Type B pancreatic cell (in vitro differentiated cells): ENCODE data around the gene MTERF2. TPM values are rescaled to one million over a fixed set of nuclear protein-coding genes. Genes with fewer than 3 reads are reported as not detected.

Experiments used
- DNase-seq: peaks from one replicate; pipeline ENCODE4 v3.0.0; 2021; ENCODE audit warnings: mixed read lengths; ENCODE audit not compliant: unreplicated experiment; ENCODE audit errors: extremely low spot score
- H3K27ac Mint-ChIP-seq: 2 replicates; pipeline ENCODE4 v1.8.0; 2021; ENCODE audit warnings: mild to moderate bottlenecking, mixed read lengths
- H3K27me3 Mint-ChIP-seq: 2 replicates; pipeline ENCODE4 v1.8.0; 2021; ENCODE audit warnings: mixed read lengths
- H3K36me3 Mint-ChIP-seq: 2 replicates; pipeline ENCODE4 v1.8.0; 2021; ENCODE audit warnings: mixed read lengths
- H3K4me1 Mint-ChIP-seq: one replicate; pipeline ENCODE4 v1.8.0; 2021; ENCODE audit warnings: mixed read lengths; ENCODE audit not compliant: unreplicated experiment
- H3K4me3 Mint-ChIP-seq: 2 replicates; pipeline ENCODE4 v1.8.0; 2021; ENCODE audit warnings: mild to moderate bottlenecking, mixed read lengths
- H3K9me3 Mint-ChIP-seq: 2 replicates; pipeline ENCODE4 v1.8.0; 2021; ENCODE audit warnings: mixed read lengths
- total RNA-seq: library from RNA; stranded (reverse); gene quantifications from 2 replicates; pipeline ENCODE4 v1.2.1, GENCODE V29; 2021; ENCODE audit warnings: low replicate concordance
- TF ChIP-seq, protein P1 (sequence below): fragments of 200-600 bp; sonication (generic); conservative IDR thresholded peaks from 2 replicates; pipeline ENCODE4 v1.5.0; 2021; ENCODE audit warnings: antibody characterized with exemption, mild to moderate bottlenecking

The MTERF2 gene
- total RNA-seq, 1 donor from 2014 or later: 16.0 TPM

DNA sequence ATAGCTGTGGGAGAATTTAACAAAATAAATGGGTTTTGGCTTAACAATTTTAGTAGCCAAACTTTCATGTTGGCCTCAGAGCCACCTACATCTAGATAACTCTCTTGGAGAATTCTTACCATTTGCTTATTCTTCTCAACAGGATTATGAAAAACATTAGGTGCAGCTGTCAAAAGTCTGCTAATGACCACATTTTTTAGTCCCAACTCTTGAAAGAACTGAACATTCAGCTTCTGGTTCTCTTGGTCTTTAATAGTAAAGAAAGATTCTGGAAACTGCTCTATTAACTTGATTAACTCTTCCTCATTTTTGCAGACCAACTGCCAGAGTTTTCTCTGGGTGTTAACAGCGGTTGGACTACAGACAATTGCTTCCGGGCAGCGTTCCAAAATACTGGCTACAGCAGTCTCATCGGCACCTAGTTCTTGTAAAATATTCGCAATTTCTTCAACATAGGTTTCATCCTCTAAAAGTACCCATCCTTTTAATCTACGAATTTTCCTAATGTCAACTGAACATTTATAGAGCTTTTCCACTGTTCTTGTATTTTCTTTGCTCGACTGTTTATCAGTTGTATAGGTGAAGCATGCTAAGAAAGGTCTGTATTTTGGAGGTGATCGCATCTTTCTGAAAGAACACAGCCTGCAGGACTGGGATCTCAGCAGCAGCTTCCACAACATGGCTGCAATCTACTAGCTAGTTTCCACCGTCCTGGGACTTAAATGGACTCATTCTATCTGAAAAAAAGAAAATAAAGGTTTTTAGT, 8.7 kb downstream of the MTERF2 start:
- no peak overlapping the region for H3K4me3 Mint-ChIP-seq
- DNase-seq: no peak
- H3K27me3 Mint-ChIP-seq: no peaks in the 10 kb centered on the region
- no peaks in the 10 kb centered on the region for H3K9me3 Mint-ChIP-seq
- H3K27ac Mint-ChIP-seq: no peak overlapping the region
- peaks cover 10% of the 10 kb centered on the region for H3K36me3 Mint-ChIP-seq
- TF ChIP-seq, protein P1, sequence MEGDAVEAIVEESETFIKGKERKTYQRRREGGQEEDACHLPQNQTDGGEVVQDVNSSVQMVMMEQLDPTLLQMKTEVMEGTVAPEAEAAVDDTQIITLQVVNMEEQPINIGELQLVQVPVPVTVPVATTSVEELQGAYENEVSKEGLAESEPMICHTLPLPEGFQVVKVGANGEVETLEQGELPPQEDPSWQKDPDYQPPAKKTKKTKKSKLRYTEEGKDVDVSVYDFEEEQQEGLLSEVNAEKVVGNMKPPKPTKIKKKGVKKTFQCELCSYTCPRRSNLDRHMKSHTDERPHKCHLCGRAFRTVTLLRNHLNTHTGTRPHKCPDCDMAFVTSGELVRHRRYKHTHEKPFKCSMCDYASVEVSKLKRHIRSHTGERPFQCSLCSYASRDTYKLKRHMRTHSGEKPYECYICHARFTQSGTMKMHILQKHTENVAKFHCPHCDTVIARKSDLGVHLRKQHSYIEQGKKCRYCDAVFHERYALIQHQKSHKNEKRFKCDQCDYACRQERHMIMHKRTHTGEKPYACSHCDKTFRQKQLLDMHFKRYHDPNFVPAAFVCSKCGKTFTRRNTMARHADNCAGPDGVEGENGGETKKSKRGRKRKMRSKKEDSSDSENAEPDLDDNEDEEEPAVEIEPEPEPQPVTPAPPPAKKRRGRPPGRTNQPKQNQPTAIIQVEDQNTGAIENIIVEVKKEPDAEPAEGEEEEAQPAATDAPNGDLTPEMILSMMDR: no peak
- H3K4me1 Mint-ChIP-seq: peaks cover 28% of the 10 kb centered on the region

- no peak for DNase-seq
- Mint-ChIP-seq H3K27me3 (no peaks in the 10 kb centered on the region), H3K27ac (no peak overlapping the region), H3K4me3 (no peak overlapping the region), H3K9me3 (no peaks in the 10 kb centered on the region), H3K4me1 (peaks cover 29% of the 10 kb centered on the region), H3K36me3 (peaks cover 10% of the 10 kb centered on the region)
- TF ChIP-seq, protein P1: no peak
Measured at GRCh38 chr12:106976668-106977067, 10.3 kb downstream of the MTERF2 start.

- DNase-seq: no peak
- TF ChIP-seq, protein P1: no peak
- Mint-ChIP-seq H3K36me3 (peaks cover 12% of the 10 kb centered on the region), H3K27ac (peak overlapping the region; percentile 32), H3K9me3 (no peaks in the 10 kb centered on the region), H3K4me1 (peaks cover 29% of the 10 kb centered on the region), H3K4me3 (no peak overlapping the region), H3K27me3 (no peaks in the 10 kb centered on the region)
Measured at GRCh38 chr12:106975993-106976658, 10.8 kb downstream of the MTERF2 start.

DNA sequence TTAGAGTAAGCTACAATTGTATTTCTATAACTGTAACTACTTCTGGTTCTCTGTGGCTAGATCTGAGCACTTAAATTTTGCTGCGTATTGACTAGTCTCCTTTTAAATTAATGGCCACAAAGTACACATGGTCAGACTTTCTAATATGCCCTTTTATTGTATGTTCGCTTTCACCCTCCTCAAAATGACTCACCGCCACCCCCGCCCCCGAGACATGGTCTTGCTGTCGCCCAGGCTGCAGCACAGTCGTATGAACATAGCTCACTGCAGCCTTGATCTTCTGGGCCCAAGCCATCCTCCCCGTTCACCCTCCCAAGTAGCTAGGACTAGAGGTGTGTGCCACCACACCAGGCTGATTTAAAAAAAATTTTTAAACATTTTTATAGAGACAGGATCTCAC, 11.8 kb downstream of the MTERF2 start:
- peaks cover 19% of the 10 kb centered on the region for H3K36me3 Mint-ChIP-seq
- peaks cover 29% of the 10 kb centered on the region for H3K4me1 Mint-ChIP-seq
- no peak overlapping the region for H3K4me3 Mint-ChIP-seq
- H3K27me3 Mint-ChIP-seq: no peaks in the 10 kb centered on the region
- H3K9me3 Mint-ChIP-seq: no peaks in the 10 kb centered on the region
- TF ChIP-seq, protein P1: no peak
- H3K27ac Mint-ChIP-seq: peak overlapping the region; percentile 38
- DNase-seq: no peak

DNA sequence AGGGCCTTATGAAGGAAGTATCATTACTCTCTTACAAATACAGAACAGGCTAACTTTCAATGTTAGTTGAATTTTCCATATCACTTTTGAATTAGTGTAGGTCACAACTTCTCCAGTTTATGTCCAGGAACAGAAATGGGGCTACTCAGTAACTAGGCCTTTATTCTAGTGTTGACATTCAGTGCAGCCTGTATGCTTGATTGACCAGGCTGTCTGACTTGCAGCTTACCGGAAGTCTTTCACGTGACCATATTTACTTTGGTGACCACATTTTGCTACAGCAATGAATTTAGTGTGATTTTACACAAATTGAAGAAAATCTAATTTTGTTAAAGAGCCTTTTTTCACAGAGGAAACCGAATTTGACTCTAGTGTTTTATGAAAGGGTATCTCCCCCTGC, 12.4 kb downstream of the MTERF2 start:
- no peaks in the 10 kb centered on the region for H3K9me3 Mint-ChIP-seq
- peaks cover 29% of the 10 kb centered on the region for H3K4me1 Mint-ChIP-seq
- H3K27me3 Mint-ChIP-seq: no peaks in the 10 kb centered on the region
- peak overlapping the region; percentile 38 for H3K27ac Mint-ChIP-seq
- TF ChIP-seq, protein P1: no peak
- H3K4me3 Mint-ChIP-seq: no peak overlapping the region
- peaks cover 23% of the 10 kb centered on the region for H3K36me3 Mint-ChIP-seq
- DNase-seq: no peak
